Fibroblast of villous mesenchyme (primary cell): ENCODE measurements around the gene USP9X. TPM values are rescaled to one million over a fixed set of nuclear protein-coding genes. Genes with fewer than 3 reads are reported as not detected.
"Not testable (repeated sequence)": the region's sequence is repeated elsewhere in the genome, so short reads cannot be mapped to it uniquely, and the experiment has no call there.

Experiments used
- DNase-seq: peaks from one replicate; pipeline ENCODE4 v3.0.0-alpha.2; 2010; ENCODE audit warnings: low read depth
- H3K4me3 ChIP-seq: 2 replicates; pipeline ENCODE4 v1.5.1; 2011; ENCODE audit warnings: low read depth, mild to moderate bottlenecking, low read length
- CTCF ChIP-seq: IDR thresholded peaks from 2 replicates; pipeline ENCODE4 v1.5.1; 2012; ENCODE audit warnings: low read depth, mild to moderate bottlenecking, low read length; ENCODE audit not compliant: insufficient read depth
- total RNA-seq: library from RNA; depleted of rRNA; stranded (reverse); fragments of >200 nt; gene quantifications from 2 replicates; pipeline ENCODE4 v1.2.3, GENCODE V29; 2012

The USP9X gene
- total RNA-seq, 1 donor, result 180 TPM

- DNase-seq, result peak; percentile 70
Measured at GRCh38 chrX:41045960-41046567, 39.2 kb upstream of the USP9X start.

GRCh38 chrX:41047878-41048534 is 37.2 kb upstream of the USP9X start:
- no peak for TF ChIP-seq CTCF
- no peak for DNase-seq
- no peak overlapping the region for H3K4me3 ChIP-seq

More at GRCh38 chrX:41045960-41046567, 39.2 kb upstream of the USP9X start:
- no peak for TF ChIP-seq CTCF
- H3K4me3 ChIP-seq, result no peak overlapping the region

GRCh38 chrX:41050359-41050758 is 34.9 kb upstream of the USP9X start:
- H3K4me3 ChIP-seq, result no peak overlapping the region
- TF ChIP-seq CTCF, result no peak
- no peak for DNase-seq

GRCh38 chrX:41051288-41051687 is 34.0 kb upstream of the USP9X start:
- DNase-seq, result no peak
- no peak overlapping the region for H3K4me3 ChIP-seq
- TF ChIP-seq CTCF, result no peak

GRCh38 chrX:41055740-41056139 is 29.5 kb upstream of the USP9X start:
- TF ChIP-seq CTCF, result no peak
- no peak overlapping the region for H3K4me3 ChIP-seq
- DNase-seq, result no peak

- DNase-seq, H3K4me3 ChIP-seq: not testable (repeated sequence)
Measured at GRCh38 chrX:41063276-41063675, 22.0 kb upstream of the USP9X start.

- TF ChIP-seq CTCF, result no peak
- no peak overlapping the region for H3K4me3 ChIP-seq
- DNase-seq, result no peak
Measured at GRCh38 chrX:41064018-41064417, 21.2 kb upstream of the USP9X start.
